HepG2 (cell line): ENCODE data around the gene SLC20A1. TPM values are rescaled to one million over a fixed set of nuclear protein-coding genes. Genes with fewer than 3 reads are reported as not detected.
A peak's percentile ranks its signal among the peaks of the same experiment; 100 is the strongest.

Source experiments
- E2F5 ChIP-seq: sonication (generic); formaldehyde crosslinking; conservative IDR thresholded peaks from 2 replicates; pipeline ENCODE4 v1.4.0; 2020; ENCODE audit warnings: missing genetic modification reagents
- EP300 ChIP-seq, 3 experiments: sonication (generic) in 1 of 3; formaldehyde crosslinking in 1 of 3; IDR thresholded peaks; 2 replicates each; pipeline versions ENCODE4 v1.5.1 to v1.6.1; 2011 to 2020; ENCODE audit warnings: low read depth in 2 of 3, low read length in 2 of 3, borderline replicate concordance in 1 of 3, improper control_type of control experiment in 1 of 3, mild to moderate bottlenecking in 1 of 3, missing genetic modification reagents in 1 of 3, moderate library complexity in 1 of 3
- FOXC1 ChIP-seq: sonication (generic); formaldehyde crosslinking; IDR thresholded peaks from 2 replicates; pipeline ENCODE4 v1.8.0; 2022; ENCODE audit warnings: mild to moderate bottlenecking, missing genetic modification reagents, borderline replicate concordance
- GABPA ChIP-seq, 2 experiments: IDR thresholded peaks; 2 replicates each; pipeline ENCODE4 v1.6.1; 2011 to 2016; ENCODE audit warnings: low read depth in 2 of 2, low read length in 1 of 2, missing biosample characterization in 1 of 2, missing genetic modification characterization in 1 of 2
- HINFP ChIP-seq: sonication (generic); formaldehyde crosslinking; IDR thresholded peaks from 2 replicates; pipeline ENCODE4 v1.4.0; 2020; ENCODE audit warnings: low read depth, mild to moderate bottlenecking, missing genetic modification reagents
- HMGA1 ChIP-seq: sonication (generic); formaldehyde crosslinking; conservative IDR thresholded peaks from 2 replicates; pipeline ENCODE4 v1.4.0; 2020; ENCODE audit warnings: missing genetic modification reagents
- IRX3 ChIP-seq: sonication (generic); formaldehyde crosslinking; IDR thresholded peaks from 2 replicates; pipeline ENCODE4 v1.8.1; 2023; ENCODE audit warnings: mild to moderate bottlenecking, low read depth, missing genetic modification reagents, borderline replicate concordance
- MLLT10 ChIP-seq: sonication (generic); formaldehyde crosslinking; IDR thresholded peaks from 2 replicates; pipeline ENCODE4 v1.4.0; 2020; ENCODE audit warnings: missing genetic modification reagents
- MXD3 ChIP-seq: IDR thresholded peaks from 2 replicates; pipeline ENCODE4 v1.6.1; 2016; ENCODE audit warnings: mild to moderate bottlenecking, missing biosample characterization, missing genetic modification reagents
- NCOA5 ChIP-seq: sonication (generic); formaldehyde crosslinking; IDR thresholded peaks from 2 replicates; pipeline ENCODE4 v1.4.0; 2020; ENCODE audit warnings: missing genetic modification reagents
- NCOR1 ChIP-seq: fragments of 200-600 bp; sonication (generic); IDR thresholded peaks from 2 replicates; pipeline ENCODE4 v1.7.0; 2017; ENCODE audit warnings: antibody characterized with exemption, low read length, borderline replicate concordance
- RBM22 ChIP-seq: fragments of 200-400 bp; formaldehyde crosslinking; optimal IDR thresholded peaks from 2 replicates; pipeline ENCODE3; 2017; ENCODE audit warnings: mild to moderate bottlenecking, low read length, moderate library complexity
- SIN3A ChIP-seq: IDR thresholded peaks from 2 replicates; pipeline ENCODE4 v1.6.1; 2011; ENCODE audit warnings: low read depth, mild to moderate bottlenecking, control low read depth, low read length, borderline replicate concordance
- SNRNP70 ChIP-seq: fragments of 200-400 bp; formaldehyde crosslinking; IDR thresholded peaks from 2 replicates; pipeline ENCODE4 v1.6.1; 2017; ENCODE audit warnings: mild to moderate bottlenecking, low read depth, low read length, moderate library complexity
- STAT5B ChIP-seq: sonication (generic); formaldehyde crosslinking; IDR thresholded peaks from 2 replicates; pipeline ENCODE4 v1.4.0; 2020; ENCODE audit warnings: missing genetic modification reagents
- XBP1 ChIP-seq: sonication (generic); formaldehyde crosslinking; IDR thresholded peaks from 2 replicates; pipeline ENCODE4 v1.5.0; 2020; ENCODE audit warnings: missing genetic modification reagents
- ZBTB34 ChIP-seq: sonication (generic); formaldehyde crosslinking; IDR thresholded peaks from 2 replicates; pipeline ENCODE4 v1.8.0; 2022; ENCODE audit warnings: mild to moderate bottlenecking, missing genetic modification reagents
- ZNF776 ChIP-seq: sonication (generic); formaldehyde crosslinking; IDR thresholded peaks from 2 replicates; pipeline ENCODE4 v1.4.0; 2020; ENCODE audit warnings: mild to moderate bottlenecking, missing genetic modification reagents
- ZNF784 ChIP-seq: sonication (generic); formaldehyde crosslinking; IDR thresholded peaks from 2 replicates; pipeline ENCODE4 v1.5.1; 2020; ENCODE audit warnings: missing genetic modification reagents, mild to moderate bottlenecking, borderline replicate concordance
- ZNF878 ChIP-seq: sonication (generic); formaldehyde crosslinking; IDR thresholded peaks from 2 replicates; pipeline ENCODE4 v1.8.1; 2023; ENCODE audit warnings: mild to moderate bottlenecking, missing genetic modification reagents, moderate library complexity
- ZXDC ChIP-seq: sonication (generic); formaldehyde crosslinking; IDR thresholded peaks from 2 replicates; pipeline ENCODE4 v1.5.0; 2020; ENCODE audit warnings: mild to moderate bottlenecking, missing genetic modification reagents
- polyA plus RNA-seq, 8 experiments: library from polyadenylated mRNA; depleted of rRNA in 3 of 8; stranded (reverse) in 7 of 8; unstranded in 1 of 8; fragments of >200 nt; fragmentation: Illumina TruSeq in 4 of 8; extraction: Trizol in 4 of 8; gene quantifications; 2 replicates each; pipeline versions ENCODE4 v1.2.1 to v1.2.3, GENCODE V29; 2011 to 2016; ENCODE audit warnings: low read depth in 4 of 8, missing spikeins in 1 of 8, mixed read lengths in 1 of 8; ENCODE audit not compliant: insufficient read depth in 1 of 8
- total RNA-seq, 5 experiments: library from RNA; depleted of rRNA; stranded (reverse); fragments of >200 nt; fragmentation: Illumina TruSeq; extraction: Trizol; gene quantifications; 2 replicates each; pipeline ENCODE4 v1.2.3, GENCODE V29; 2016; ENCODE audit warnings: low read depth in 1 of 5

SLC20A1 gene
- total and polyA plus RNA-seq, 2 of the 13 experiments (the other 11 are each of a cell fraction or from before 2014, with no cell fraction given) = 54.0 to 85.9 TPM

GRCh38 chr2:112646102-112646719 is 472 bp downstream of the SLC20A1 start (continued):
- TF ChIP-seq MXD3 (no peak), XBP1 (CRISPR knock-in tag) (no peak), ZNF878 (no peak), NCOA5 (CRISPR knock-in tag) (no peak), HMGA1 (CRISPR knock-in tag) (no peak), ZXDC (CRISPR knock-in tag) (peak; percentile 64; the same call in 1 of the 2 replicates), SIN3A (no peak), GABPA (IDR thresholded peaks at IDR 0.05; ENCODE audit: low read depth, low read length) (no peak), GABPA (CRISPR knock-in tag; IDR thresholded peaks at IDR 0.05; ENCODE audit: low read depth) (no peak), RBM22 (peak; percentile 46), MLLT10 (CRISPR knock-in tag) (no peak), FOXC1 (CRISPR knock-in tag) (no peak), ZNF776 (CRISPR knock-in tag) (peak; percentile 67), IRX3 (CRISPR knock-in tag) (peak; percentile 90), ZBTB34 (CRISPR knock-in tag) (0 out of 2 replicates have a peak, but pooled peaks have one; percentile 56), STAT5B (CRISPR knock-in tag) (no peak), SNRNP70 (no peak), EP300 (IDR thresholded peaks at IDR 0.05; ENCODE audit: low read depth in 2 of 2, low read length in 2 of 2) (no peak), EP300 (CRISPR knock-in tag; IDR thresholded peaks at IDR 0.05; ENCODE audit: borderline replicate concordance) (no peak), E2F5 (CRISPR knock-in tag) (no peak), ZNF784 (no peak), HINFP (no peak), NCOR1 (no peak)
